HEK293 (cell line): Measurements from ENCODE around the gene CACNB2.

ENCODE experiments used
- CTCF ChIA-PET: fragments of 350-600 bp; formaldehyde crosslinking; extraction: SDS; loops from one replicate; lab custom pipeline; 2021; ENCODE audit warnings: antibody characterized with exemption; lab: Yijun Ruan, JAX
- POLR2A ChIA-PET: fragments of 300-600 bp; formaldehyde crosslinking; extraction: SDS; loops from one replicate; lab custom pipeline; 2020; ENCODE audit warnings: antibody characterized with exemption, inconsistent platforms; lab: Yijun Ruan, JAX
- H3K27ac ChIP-seq: fragments of 200-500 bp; sonication (Bioruptor generic); 2 replicates; pipeline ENCODE4 v1.5.1; 2014; ENCODE audit warnings: low read depth, low read length, control low read depth, inconsistent platforms; ENCODE audit errors: extremely low read depth
- H3K36me3 ChIP-seq, 2 experiments: fragments of 200-500 bp in 1 of 2; sonication (Bioruptor generic) in 1 of 2; 1 replicate in 1 of 2; 2 replicates in 1 of 2; pipeline ENCODE4 v1.5.1; 2014 to 2017; ENCODE audit warnings: inconsistent platforms in 2 of 2, low read length in 2 of 2; ENCODE audit not compliant: control insufficient read depth in 2 of 2, insufficient read depth in 1 of 2
- H3K4me1 ChIP-seq: fragments of 200-500 bp; sonication (Bioruptor generic); 2 replicates; pipeline ENCODE4 v1.5.1; 2014; ENCODE audit warnings: mild to moderate bottlenecking, low read length, inconsistent platforms; ENCODE audit not compliant: control insufficient read depth, insufficient read depth
- H3K4me3 ChIP-seq: 2 replicates; pipeline ENCODE4 v1.5.1; 2011; ENCODE audit warnings: low read depth, mild to moderate bottlenecking, control low read depth, low read length, moderate library complexity
- H3K9me3 ChIP-seq: fragments of 200-500 bp; sonication (Bioruptor generic); 2 replicates; pipeline ENCODE4 v1.5.1; 2014; ENCODE audit warnings: low read depth, low read length, inconsistent platforms; ENCODE audit not compliant: control insufficient read depth, insufficient read depth
- HIC1 ChIP-seq: fragments of 450-650 bp; formaldehyde crosslinking; IDR thresholded peaks from 2 replicates; pipeline ENCODE4 v1.5.1; 2016; ENCODE audit warnings: missing biosample characterization, missing genetic modification characterization
- KLF17 ChIP-seq: fragments of 450-650 bp; formaldehyde crosslinking; IDR thresholded peaks from 2 replicates; pipeline ENCODE4 v1.5.1; 2016; ENCODE audit warnings: missing biosample characterization, missing genetic modification characterization
- KLF9 ChIP-seq: fragments of 450-650 bp; formaldehyde crosslinking; IDR thresholded peaks from 2 replicates; pipeline ENCODE4 v1.5.1; 2016; ENCODE audit warnings: missing biosample characterization, missing genetic modification characterization, low read depth
- PBX3 ChIP-seq: sonication (generic); formaldehyde crosslinking; IDR thresholded peaks from 2 replicates; pipeline ENCODE4 v1.8.1; 2022; ENCODE audit warnings: mild to moderate bottlenecking, moderate library complexity, missing genetic modification reagents
- PRDM4 ChIP-seq: fragments of 450-650 bp; formaldehyde crosslinking; IDR thresholded peaks from 2 replicates; pipeline ENCODE4 v1.5.1; 2017; ENCODE audit warnings: missing biosample characterization, missing genetic modification characterization
- TSHZ1 ChIP-seq: fragments of 450-650 bp; formaldehyde crosslinking; IDR thresholded peaks from 2 replicates; pipeline ENCODE4 v1.5.1; 2016; ENCODE audit warnings: missing biosample characterization, missing genetic modification characterization, borderline replicate concordance
- ZBTB48 ChIP-seq: fragments of 450-650 bp; formaldehyde crosslinking; IDR thresholded peaks from 2 replicates; pipeline ENCODE4 v1.5.1; 2016; ENCODE audit warnings: missing biosample characterization, missing genetic modification characterization
- ZFP41 ChIP-seq: fragments of 450-650 bp; formaldehyde crosslinking; IDR thresholded peaks from 2 replicates; pipeline ENCODE4 v1.5.1; 2016; ENCODE audit warnings: missing biosample characterization, missing genetic modification characterization, borderline replicate concordance
- ZNF10 ChIP-seq: fragments of 450-650 bp; formaldehyde crosslinking; IDR thresholded peaks from 2 replicates; pipeline ENCODE4 v1.5.1; 2017; ENCODE audit warnings: missing biosample characterization, missing genetic modification characterization
- ZNF114 ChIP-seq: fragments of 450-650 bp; formaldehyde crosslinking; IDR thresholded peaks from 2 replicates; pipeline ENCODE4 v1.5.0; 2017; ENCODE audit warnings: missing biosample characterization, missing genetic modification characterization
- ZNF133 ChIP-seq: fragments of 450-650 bp; formaldehyde crosslinking; IDR thresholded peaks from 2 replicates; pipeline ENCODE4 v1.5.1; 2016; ENCODE audit warnings: missing biosample characterization, missing genetic modification characterization
- ZNF146 ChIP-seq: fragments of 450-650 bp; formaldehyde crosslinking; IDR thresholded peaks from 2 replicates; pipeline ENCODE4 v1.5.1; 2016; ENCODE audit warnings: missing biosample characterization, missing genetic modification characterization
- ZNF184 ChIP-seq: fragments of 450-650 bp; IDR thresholded peaks from 2 replicates; pipeline ENCODE4 v1.5.1; 2018; ENCODE audit warnings: missing biosample characterization, mild to moderate bottlenecking, missing genetic modification characterization
- ZNF274 ChIP-seq, 2 experiments: fragments of 200-500 bp in 1 of 2; fragments of 450-650 bp in 1 of 2; sonication (Bioruptor generic) in 1 of 2; formaldehyde crosslinking in 1 of 2; IDR thresholded peaks; 2 replicates each; pipeline versions ENCODE4 v1.5.1 to v1.6.1; 2014 to 2016; ENCODE audit warnings: borderline replicate concordance in 1 of 2, inconsistent platforms in 1 of 2, low read length in 1 of 2, missing biosample characterization in 1 of 2, missing genetic modification characterization in 1 of 2
- ZNF48 ChIP-seq: fragments of 450-650 bp; formaldehyde crosslinking; IDR thresholded peaks from 2 replicates; pipeline ENCODE4 v1.5.1; 2016; ENCODE audit warnings: missing biosample characterization, missing genetic modification characterization
- ZNF514 ChIP-seq: fragments of 450-650 bp; formaldehyde crosslinking; IDR thresholded peaks from 2 replicates; pipeline ENCODE4 v1.5.1; 2016; ENCODE audit warnings: missing biosample characterization, missing genetic modification characterization
- ZNF555 ChIP-seq: fragments of 450-650 bp; formaldehyde crosslinking; conservative IDR thresholded peaks from 2 replicates; pipeline ENCODE4 v1.5.1; 2017; ENCODE audit warnings: missing biosample characterization, mild to moderate bottlenecking, missing genetic modification characterization, inconsistent platforms
- ZNF600 ChIP-seq: fragments of 450-650 bp; formaldehyde crosslinking; IDR thresholded peaks from 2 replicates; pipeline ENCODE4 v1.5.1; 2016; ENCODE audit warnings: missing biosample characterization, missing genetic modification characterization
- ZNF654 ChIP-seq: fragments of 450-650 bp; formaldehyde crosslinking; IDR thresholded peaks from 2 replicates; pipeline ENCODE4 v1.5.1; 2016; ENCODE audit warnings: low read depth, missing biosample characterization, missing genetic modification characterization
- ZNF660 ChIP-seq: fragments of 450-650 bp; IDR thresholded peaks from 2 replicates; pipeline ENCODE4 v1.5.1; 2018; ENCODE audit warnings: missing biosample characterization, mild to moderate bottlenecking, missing genetic modification characterization
- ZNF830 ChIP-seq: fragments of 450-650 bp; IDR thresholded peaks from 2 replicates; pipeline ENCODE4 v1.5.0; 2018; ENCODE audit warnings: missing biosample characterization, missing genetic modification characterization, low read depth, mild to moderate bottlenecking, moderate library complexity
- ZXDB ChIP-seq: fragments of 450-650 bp; formaldehyde crosslinking; IDR thresholded peaks from 2 replicates; pipeline ENCODE4 v1.5.1; 2016; ENCODE audit warnings: missing biosample characterization, missing genetic modification characterization

Gene CACNB2

GRCh38 chr10:18210711-18211110 is 70.5 kb downstream of the CACNB2 start (continued):
- TF ChIP-seq ZNF146 (no peak), TSHZ1 (tag by site-specific recombination) (no peak), ZNF133 (tag by site-specific recombination) (no peak)

GRCh38 chr10:18211862-18212261 is 71.6 kb downstream of the CACNB2 start:
- Histone ChIP-seq H3K36me3 (no peaks in the 10 kb centered on the region), H3K9me3 (no peaks in the 10 kb centered on the region), H3K4me3 (no peak overlapping the region), H3K4me1 (no peaks in the 10 kb centered on the region), H3K27ac (no peak overlapping the region)
- TF ChIP-seq ZBTB48 (tag by site-specific recombination) (no peak), ZNF654 (no peak), KLF9 (tag by site-specific recombination) (no peak), ZNF514 (tag by site-specific recombination) (no peak), ZNF10 (tag by site-specific recombination) (no peak), ZXDB (tag by site-specific recombination) (no peak)
- POLR2A ChIA-PET = interaction anchor here (0.6 kb wide), 1 partner anchor 8 kb away, joined by 4 read pairs; no protein-coding TSS in a partner anchor
- CTCF ChIA-PET = interaction anchor here (0.7 to 2.8 kb wide), 2 partner anchors 331 to 364 kb away, joined by 3 to 11 read pairs; no protein-coding TSS in a partner anchor

GRCh38 chr10:18213271-18213670 is 73.0 kb downstream of the CACNB2 start:
- TF ChIP-seq ZNF274 (IDR thresholded peaks at IDR 0.05; ENCODE audit: low read length) (no peak), ZNF274 (tag by site-specific recombination; IDR thresholded peaks at IDR 0.05; ENCODE audit: borderline replicate concordance) (no peak), ZNF114 (tag by site-specific recombination) (no peak), ZNF555 (tag by site-specific recombination) (no peak), ZNF600 (tag by site-specific recombination) (no peak), PBX3 (CRISPR knock-in tag) (no peak), PRDM4 (tag by site-specific recombination) (no peak), ZNF660 (tag by site-specific recombination) (no peak), ZNF830 (tag by site-specific recombination) (no peak), ZNF184 (tag by site-specific recombination) (no peak), HIC1 (tag by site-specific recombination) (no peak), ZFP41 (tag by site-specific recombination) (no peak), ZNF48 (tag by site-specific recombination) (no peak), KLF17 (no peak)
- H3K4me3 ChIP-seq = no peak overlapping the region
- ChIA-PET POLR2A (no interaction called here), CTCF (interaction anchor here (0.6 to 2.8 kb wide), 7 partner anchors 8 to 386 kb away, joined by 3 to 11 read pairs (median 4); no protein-coding TSS in a partner anchor)
- H3K27ac ChIP-seq = no peak overlapping the region
- no peaks in the 10 kb centered on the region for H3K4me1 ChIP-seq
- H3K36me3 ChIP-seq = no peaks in the 10 kb centered on the region
- H3K9me3 ChIP-seq = no peaks in the 10 kb centered on the region
